NK-92 (cell line): ENCODE data around the gene DNAL1.
"Not testable (repeated sequence)": the region's sequence is repeated elsewhere in the genome, so short reads cannot be mapped to it uniquely, and the experiment has no call there.

Experiments used
- DNase-seq: peaks from one replicate; lab custom pipeline; 2025; ENCODE audit not compliant: unreplicated experiment; lab: John Stamatoyannopoulos, UW

The DNAL1 gene

DNA sequence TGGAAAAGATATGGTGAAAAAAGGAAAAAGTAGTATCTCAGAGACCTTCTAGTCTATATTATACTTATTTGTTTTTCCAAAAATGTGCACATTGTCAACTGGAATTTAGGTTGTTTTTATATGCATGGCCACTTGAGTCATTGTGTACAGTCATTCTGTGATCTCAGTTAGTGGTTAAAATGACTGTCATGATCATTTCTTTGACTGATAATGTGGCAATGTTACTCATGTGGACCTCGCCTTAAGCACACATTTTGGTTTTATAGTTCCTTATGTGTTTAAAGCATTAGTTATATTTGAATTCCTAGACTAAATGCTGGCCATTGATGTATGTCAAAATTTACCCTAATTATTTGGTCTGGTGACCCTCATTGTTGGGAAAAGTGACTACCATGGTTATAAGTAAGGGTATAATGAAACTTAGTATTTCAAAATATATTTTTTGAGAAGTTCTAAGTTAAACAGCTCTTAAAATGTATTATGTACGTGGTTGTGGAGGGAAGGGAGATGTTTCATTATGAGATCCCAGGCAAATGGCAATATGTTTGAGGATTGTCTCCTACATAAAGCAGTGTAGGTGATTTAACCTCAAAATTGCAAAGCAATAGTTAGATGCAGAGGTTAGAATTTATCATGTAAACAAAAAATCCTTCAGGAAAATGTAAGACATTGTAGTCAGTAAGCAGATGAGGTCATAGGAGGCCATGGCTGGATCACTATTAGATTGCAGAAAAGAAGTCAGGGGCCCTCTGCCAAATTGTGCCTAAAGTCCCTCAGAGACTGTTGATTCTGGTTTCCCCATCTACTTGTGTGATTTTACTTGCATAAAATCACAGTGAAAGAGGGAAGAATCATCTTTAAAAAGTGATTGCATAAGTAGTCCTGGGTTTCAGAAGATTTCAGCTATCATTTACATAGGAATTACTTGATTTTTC lies 51.9 kb downstream of the DNAL1 start:
- DNase-seq = no peak

DNA sequence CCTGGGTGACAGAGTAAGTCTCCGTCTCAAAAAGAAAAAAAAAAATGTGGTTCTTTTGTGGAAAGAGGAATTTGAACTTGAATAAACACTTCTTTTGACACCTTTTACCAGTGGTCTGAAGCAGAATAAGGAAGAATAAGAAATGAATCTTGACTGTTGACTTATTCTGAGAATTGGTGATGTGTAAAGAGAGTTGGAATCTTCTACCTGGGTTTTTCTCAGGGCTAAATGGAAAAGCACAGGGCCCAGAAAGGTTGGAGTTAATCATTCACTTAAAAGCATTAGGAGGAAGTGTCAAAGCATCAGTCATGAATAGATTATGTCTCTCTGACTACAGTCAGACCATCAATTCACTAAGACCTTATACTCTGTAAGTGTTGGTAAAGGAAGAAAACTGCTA lies 55.5 kb downstream of the DNAL1 start:
- DNase-seq = no peak

DNA sequence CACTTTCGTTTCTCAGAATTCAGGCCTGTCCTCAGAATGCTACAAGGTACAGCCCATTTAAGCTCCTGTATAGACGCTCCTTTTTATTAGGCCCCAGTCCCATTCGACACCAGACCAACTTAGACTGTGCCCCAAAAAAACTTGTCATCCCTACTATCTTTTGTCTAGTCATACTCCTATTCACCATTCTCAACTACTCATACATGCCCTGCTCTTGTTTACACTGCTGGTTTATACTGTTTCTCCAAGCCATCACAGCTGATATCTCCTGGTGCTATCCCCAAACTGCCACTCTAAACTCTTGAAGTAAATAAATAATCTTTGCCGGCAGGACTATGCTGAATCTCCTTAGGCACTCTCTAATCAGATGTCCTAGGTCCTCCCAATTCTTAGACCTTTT lies 63.3 kb downstream of the DNAL1 start:
- DNase-seq = not testable (repeated sequence)

DNA sequence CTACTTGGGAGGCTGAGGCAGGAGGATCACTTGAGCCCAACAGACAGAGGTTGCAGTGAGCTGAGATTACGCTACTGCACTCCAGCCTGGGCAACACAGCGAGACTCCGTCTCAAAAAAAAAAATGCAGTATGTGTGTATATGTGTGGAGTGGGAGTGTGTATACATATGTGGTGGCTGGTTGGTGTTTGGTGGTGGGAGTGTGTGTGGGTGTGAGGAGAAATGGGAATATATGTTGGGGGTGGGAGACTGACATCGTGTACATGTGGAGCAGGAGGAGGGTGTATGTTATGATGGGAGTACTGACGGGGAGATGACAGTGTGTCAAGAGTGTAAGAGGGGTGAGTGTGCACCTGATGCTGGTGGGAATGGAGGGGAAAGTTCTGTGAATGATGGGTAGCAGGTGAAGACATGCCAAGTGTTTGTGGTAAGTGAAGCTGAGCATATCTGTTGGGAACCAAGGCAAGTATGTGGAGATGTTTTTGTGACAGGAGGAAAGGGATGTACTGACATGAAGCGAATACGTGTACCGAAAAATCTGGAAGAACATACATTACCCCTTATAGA lies 65.2 kb downstream of the DNAL1 start:
- no peak for DNase-seq

DNA sequence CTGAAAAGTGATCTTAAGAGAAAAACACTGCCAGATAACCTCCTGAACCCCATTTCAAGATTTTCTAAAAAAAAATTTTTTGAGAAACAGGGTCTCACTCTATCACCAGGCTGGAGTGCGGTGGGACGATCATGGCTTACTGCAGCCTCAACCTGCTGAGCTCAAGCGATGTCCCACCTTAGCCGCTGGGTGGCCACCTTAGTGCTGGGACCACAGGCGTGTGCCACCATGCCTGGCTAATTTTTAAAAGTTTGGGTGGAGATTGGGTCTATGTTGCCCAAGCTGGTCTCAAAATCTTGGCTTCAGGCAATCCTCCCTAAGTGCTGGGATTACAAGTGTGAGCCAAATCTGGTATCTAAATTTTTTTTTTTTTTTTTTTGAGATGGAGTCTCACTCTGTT lies 66.0 kb downstream of the DNAL1 start:
- no peak for DNase-seq

DNA sequence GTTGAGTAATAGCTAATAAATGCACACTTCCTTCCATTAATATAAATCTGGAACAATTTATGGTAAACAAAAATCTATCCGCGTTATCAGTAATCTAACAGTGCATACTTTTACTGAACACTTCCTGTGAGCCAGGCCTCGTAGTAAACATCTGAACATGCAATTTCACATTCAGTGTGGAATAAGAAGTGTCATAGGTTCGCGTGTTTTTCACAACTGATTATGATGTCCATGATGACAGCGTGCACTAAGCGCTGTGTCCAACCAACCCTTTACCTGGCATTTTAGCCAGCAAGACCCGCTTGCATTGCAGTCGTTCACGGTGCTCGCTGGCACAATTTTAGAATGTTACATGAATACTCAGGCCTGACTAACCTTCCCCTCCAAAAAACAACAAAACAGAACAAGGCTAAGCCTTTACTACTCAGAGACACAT lies 67.3 kb downstream of the DNAL1 start:
- DNase-seq = no peak

DNA sequence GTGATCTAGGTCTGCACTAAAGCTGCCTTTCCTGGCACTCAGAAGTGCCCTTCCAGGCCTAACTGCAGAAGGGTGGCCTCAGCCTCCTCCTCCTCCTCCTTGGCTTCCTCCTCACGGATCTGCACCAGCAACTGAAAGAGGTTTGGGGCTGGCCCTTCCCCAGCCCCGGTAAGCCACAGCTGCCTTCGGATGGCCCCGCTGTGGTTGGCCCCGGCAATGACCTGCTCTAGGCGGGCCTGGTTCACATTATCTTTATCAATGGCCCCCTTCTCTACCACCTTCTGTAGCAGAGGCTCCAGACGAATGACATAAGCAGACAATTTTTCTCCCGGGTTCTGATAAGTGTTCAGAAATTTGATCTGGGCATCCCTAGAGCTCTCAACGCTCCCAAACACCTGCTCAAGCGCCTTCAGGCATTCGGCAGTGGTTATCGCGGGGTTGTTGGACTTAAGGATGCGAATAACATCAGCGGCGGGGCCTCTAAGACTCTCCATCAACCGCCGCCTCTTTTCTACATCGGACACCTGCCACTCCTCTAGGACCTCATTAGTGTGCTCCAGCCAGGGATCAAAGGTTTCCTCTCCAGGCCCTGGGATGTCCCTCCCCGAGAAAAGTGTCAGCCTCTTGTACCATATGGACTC lies 67.9 kb downstream of the DNAL1 start:
- DNase-seq = no peak

DNA sequence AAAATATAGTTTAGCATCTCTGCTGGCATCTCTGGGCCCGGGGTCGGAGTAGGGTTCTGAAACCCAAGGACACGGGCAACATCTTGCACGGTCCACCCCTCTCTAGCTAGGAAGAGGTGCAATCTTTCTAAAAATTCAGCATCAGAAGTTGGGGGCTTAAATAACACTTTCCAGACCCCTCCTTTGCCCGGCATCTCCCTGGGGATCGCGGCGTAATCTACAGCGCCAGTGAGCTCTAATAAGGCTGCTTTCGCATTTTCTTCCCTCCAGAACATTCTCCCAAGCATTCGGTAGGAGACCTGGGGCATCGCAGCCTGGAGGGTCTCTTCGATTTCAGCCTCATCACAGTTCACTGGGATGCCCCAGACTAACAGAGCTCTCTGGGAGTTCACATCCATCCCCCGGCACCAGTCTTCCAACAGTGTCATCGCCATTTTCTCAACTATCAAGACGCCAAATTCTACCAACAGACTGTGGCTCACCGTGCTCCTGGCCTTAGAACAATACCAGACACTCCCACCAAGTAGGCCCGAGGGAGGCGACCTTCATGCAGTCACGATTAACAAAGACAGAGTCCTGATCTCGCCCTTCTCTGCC lies 68.5 kb downstream of the DNAL1 start:
- DNase-seq = no peak

DNA sequence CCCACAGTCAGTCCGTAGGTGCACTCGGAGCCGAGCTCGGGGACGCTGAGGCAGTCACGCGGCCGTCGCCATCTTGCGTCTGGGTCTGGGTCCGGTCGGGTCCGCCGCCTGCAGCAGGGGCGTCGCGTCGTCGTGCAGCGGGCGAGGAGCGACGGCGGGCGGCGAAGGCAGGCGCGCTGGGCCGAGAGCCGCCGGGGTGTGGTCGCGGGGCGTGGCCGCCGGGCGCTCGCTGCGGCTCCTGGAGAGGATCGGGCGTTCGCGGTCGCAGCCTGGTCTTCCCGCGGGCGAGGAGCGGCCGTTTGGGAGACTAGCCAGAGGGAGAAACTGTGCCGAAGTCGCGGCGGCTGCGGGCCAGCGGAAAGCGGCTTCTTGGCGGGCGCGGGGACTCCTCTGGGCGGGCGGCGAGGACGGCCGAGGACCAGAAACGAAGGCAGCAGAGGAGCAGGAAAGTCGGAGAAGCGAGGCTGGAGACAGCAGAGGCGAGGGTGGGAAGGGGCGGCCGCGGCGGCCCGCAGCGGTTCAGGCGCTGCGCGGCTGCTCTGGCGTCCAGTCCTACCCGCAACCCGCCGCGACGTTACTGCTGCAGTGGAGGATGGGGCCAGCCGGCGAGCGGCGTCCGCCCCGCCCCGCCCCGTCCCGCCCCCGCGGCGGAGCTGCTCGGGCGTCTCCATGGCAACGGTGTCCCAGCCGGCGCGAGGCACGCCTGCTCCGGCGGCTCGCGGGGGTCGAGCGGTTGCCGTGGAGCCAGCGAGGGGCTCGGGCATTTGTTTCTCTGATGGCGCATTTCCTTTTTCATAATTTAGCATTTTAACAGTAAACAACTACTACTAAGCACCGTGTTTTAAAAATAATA lies 69.2 kb downstream of the DNAL1 start, which contains the start of gene PNMA1:
Gene PNMA1 (minus strand): TSS at position 582 of the 853 bp plus-strand sequence. CDS start 745 bp downstream, outside the sequence.
- DNase-seq = no peak

DNA sequence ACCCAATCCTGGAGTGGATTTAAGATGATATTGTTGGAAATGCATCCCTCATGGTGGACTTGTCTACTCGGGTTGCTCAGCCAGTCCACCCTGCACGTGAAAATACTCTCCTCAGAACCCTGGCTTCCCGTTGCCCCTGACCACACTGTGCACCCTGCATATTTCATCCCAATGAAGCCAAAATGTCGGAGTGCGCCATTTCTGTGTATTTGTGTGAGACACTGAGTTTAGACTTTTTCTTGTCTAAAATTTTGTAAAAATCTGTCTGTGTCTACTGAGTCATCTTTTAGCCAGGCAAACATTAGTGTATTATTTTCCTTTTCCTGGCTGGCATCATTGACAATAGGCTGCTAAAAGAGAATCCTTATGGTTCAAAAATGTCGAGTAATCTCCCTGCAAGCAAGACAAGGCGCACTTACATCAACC lies 69.9 kb downstream of the DNAL1 start:
- no peak for DNase-seq

DNA sequence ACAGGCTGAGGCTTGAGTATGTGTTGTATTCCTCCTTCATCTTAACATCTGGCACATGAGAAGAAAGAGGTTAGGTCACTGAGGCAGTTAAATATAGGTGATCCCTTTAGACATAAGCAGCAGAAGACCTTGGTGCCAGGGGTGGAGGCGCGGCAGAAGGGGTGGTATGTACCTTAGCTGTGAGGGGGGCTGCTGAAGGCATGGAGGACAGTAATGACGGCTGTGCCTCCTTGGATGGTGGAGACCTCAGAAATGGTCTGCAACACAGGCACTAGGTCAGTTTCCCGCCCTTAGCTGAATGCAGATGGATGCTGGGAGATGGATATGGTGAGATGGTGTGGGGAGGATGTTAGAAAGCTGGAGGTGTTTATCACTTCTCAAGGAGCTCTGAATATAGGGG lies 70.9 kb downstream of the DNAL1 start:
- DNase-seq = no peak

DNA sequence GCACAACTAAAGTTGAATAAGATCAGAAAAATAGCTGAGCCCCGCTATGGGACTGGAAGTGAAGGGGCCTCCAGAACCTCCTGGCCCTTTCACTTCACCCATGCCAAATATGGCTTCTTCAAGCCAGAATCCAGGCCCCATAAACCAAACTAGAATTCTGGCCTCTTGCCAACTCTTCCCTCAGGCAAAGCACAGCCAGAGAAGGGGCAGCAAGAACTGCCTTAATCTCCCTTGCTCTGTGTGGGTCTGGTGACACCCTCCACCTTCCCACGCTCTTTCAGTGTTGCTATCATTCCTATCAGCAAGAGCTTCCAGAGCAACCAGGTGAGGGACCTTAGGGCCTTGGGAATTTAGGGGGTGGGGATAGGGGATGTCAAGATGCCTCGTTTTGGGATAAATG lies 72.5 kb downstream of the DNAL1 start:
- no peak for DNase-seq

DNA sequence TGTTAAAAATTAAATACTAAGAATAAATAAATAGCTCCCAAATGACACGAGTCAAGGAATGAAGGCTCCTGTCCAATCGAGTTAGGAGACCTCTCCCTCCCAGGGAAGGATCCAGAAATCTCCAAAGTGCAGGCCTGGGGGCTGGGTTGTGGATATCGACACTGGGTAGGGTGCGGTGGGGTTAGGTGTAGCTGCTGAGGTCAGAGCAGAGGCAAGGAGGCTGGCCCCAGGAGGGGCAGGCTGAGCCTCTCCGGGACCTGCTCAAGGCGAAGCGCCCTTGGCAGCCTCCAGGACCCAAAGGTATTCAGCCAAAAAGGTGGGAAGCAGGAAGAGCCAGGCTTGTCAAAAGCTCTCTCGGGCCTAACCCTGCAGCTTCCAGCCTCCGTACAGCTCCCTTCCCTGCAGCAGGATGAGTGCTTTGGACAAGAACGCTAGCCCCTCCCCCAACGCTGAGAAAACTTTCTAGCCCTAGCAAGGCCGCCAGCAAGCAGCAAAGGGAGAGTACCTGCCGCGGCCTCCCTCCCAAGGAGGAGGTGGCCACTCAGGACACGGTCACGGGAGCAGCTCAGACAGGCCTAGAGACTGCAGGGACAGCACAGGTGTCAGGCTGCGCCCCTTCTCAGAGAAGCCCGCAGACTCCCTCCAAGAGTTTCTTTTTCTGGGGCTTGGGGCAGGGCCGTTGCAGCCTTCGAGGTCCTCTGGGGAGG lies 73.1 kb downstream of the DNAL1 start:
- no peak for DNase-seq

DNA sequence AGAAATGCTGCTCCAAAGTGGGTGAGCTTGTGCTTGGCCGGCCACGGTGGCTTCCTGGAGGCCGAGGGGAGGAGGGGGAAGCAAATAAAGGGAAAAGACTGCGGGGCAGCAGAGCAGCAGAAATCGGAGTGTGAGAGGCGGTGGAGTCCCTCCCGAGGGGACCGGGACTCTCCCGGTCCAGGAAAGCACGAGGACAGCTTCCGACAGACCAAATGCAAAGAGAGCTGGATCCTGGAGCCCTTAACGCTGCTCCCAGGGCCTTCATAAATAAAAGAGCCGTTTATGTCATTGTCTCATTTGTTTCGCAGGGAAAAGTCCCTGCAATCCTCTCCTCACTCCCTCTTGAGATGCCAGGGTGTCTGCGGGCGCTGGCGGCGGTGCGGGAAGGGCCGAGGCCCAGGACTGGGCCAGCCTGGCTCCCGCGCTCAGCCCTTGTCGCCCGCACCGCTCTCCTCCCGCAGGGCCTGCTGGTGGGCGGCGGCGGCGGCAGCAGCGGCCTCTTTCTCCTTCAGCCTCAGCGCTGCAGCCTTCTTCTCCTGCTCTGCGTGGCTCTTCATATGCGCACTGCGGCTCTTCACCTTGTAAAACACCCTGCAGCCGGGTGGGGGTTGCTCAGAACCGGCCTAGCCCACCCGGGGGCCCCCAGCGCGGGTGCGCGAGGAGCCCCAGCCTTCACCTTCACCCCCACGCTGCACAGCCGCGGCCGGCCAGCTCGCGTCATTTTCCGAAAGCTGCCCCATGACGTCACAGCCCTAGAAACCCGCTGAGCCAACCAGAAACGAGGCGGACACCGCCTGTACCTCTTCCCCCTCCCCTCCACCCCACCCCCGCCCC lies 73.8 kb downstream of the DNAL1 start:
- no peak for DNase-seq

DNA sequence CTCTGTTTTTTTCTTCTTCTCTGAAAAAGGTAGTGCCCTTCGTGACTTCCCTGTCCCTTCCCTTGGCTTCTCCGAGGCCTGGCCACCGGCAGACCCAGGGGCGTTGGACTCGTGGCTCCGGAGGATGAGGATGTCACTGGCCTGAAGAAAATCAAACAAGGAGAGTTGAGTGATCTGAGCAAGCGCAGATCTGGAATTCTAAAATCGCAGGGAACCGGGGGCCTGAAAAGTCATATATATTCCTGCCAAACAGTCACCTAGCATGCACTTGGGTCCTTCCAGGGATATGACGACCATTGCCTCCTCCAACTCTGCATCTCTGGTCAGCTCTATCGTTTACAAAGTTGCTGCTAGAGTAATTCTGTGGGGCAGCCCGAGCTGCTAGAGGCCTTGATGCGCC lies 74.6 kb downstream of the DNAL1 start:
- DNase-seq = no peak

DNA sequence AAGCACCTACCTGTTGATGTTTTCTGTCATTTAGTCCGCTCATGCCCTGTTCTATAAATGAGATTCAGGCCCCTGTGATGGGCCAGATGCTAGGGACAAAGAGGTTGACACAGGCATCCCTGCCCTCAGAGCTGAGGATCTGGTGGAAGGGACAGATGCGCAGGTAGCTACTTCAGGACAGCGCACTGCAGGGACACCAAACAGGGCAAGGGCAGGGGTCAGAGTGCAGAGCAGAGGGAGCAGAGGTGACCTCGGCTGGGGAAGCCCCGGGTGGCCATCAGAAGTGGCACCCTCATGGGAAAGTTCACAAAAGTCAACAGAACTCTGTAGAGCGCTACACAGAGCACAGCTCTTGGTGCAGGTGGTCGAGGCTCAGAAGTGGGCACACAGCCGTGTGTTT lies 75.0 kb downstream of the DNAL1 start:
- DNase-seq = no peak

DNA sequence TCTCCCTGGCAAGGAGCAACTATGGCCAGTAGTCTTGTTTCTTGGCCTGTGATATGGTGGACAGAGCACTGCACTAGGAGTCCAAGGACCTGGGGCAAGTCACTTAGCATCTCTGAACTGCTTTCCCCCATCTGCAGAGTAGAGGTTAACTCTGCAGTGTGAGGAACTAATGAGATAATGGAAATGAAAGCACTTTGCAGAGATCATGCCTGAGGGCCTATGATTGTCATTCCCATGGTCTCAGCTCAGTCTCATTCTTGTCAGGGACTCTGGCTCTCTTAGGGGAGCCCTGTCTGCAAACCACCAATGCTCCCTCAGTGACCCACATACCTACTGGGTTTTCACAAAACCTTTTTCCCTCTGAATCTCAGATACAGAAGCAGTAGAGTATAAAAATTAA lies 75.8 kb downstream of the DNAL1 start:
- DNase-seq = no peak

DNA sequence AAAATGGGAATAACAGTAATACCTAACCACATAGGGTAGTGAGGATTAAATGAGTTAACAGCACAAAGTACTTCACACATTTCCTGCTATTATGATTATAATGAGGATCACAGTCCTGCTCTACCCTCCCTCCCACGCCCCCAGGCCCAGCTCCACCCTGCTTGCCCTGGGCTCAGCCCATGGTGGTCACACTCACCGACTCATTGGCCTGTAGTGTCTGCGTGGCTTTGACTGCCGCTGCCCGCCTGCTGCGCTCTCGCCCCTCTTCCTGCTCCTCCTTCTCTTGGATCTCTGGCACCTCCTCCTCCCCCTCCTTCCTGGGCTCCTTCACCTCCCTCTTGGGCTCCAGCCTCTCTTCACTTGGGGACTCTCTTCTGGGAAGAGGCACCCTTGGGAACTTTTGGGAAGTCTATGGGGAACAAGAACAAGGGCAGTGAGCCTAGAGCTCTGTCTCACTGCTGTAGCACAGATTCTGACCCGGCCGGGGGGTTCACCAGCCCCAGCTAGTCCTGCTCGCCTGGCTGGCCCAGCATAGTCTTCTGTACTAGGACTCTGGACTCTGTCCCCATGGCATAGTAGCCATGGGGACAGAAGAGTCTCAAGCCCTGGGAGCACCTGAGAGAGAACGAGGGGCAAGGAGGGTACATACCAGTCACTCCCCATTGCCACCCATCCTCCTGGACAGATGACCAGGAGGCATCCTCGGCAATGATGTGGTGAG lies 76.5 kb downstream of the DNAL1 start:
- no peak for DNase-seq
